ENCODE data around the gene INPP5D. TPM values are rescaled to one million over a fixed set of nuclear protein-coding genes. Genes with fewer than 3 reads are reported as not detected.

INPP5D gene
- total and polyA plus RNA-seq, 3 donors from 2014 or later, result 5.7 to 12.7 (median 11.2) TPM

DNA sequence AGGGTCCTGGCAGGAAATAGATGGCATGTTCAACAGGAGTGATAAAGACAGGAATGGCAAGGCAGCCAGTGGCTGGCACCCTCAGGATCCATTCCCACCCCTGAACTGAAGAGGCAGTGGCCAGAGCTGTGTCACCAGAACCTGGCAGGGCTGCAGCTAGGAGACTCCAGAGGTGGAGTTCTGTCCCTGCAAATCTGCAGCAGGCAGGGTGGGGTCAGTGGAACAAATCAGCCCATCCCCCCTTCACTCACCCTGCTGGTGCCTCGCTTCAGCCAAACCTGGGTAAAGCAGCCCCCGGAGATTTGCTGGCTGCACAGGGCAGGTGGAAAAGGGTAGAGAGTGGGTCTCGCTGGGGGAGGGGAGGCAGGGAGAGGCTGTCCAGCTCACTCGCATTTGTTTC is 12.7 kb downstream of the INPP5D start:
- Histone ChIP-seq H3K27me3 (no peaks in the 10 kb centered on the region), H3K27ac (no peak overlapping the region), H3K36me3 (ENCODE audit: low read depth, missing control alignments) (no peaks in the 10 kb centered on the region), H3K4me1 (peaks cover 4% of the 10 kb centered on the region), H3K9me3 (no peaks in the 10 kb centered on the region), H3K4me3 (no peak overlapping the region)
- DNase-seq, result no peak
- intact Hi-C loops (cut with DNase I; ENCODE audit: low total_unique reads), result no loop called here
- WGBS, 2 donors, result 64 to 81% methylated on average over 4 of the region's 4 CpGs
- no peak for TF ChIP-seq POLR2A (IDR thresholded peaks at IDR 0.05)
- TF ChIP-seq, protein P1, sequence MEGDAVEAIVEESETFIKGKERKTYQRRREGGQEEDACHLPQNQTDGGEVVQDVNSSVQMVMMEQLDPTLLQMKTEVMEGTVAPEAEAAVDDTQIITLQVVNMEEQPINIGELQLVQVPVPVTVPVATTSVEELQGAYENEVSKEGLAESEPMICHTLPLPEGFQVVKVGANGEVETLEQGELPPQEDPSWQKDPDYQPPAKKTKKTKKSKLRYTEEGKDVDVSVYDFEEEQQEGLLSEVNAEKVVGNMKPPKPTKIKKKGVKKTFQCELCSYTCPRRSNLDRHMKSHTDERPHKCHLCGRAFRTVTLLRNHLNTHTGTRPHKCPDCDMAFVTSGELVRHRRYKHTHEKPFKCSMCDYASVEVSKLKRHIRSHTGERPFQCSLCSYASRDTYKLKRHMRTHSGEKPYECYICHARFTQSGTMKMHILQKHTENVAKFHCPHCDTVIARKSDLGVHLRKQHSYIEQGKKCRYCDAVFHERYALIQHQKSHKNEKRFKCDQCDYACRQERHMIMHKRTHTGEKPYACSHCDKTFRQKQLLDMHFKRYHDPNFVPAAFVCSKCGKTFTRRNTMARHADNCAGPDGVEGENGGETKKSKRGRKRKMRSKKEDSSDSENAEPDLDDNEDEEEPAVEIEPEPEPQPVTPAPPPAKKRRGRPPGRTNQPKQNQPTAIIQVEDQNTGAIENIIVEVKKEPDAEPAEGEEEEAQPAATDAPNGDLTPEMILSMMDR (IDR thresholded peaks at IDR 0.05), result no peak

DNA sequence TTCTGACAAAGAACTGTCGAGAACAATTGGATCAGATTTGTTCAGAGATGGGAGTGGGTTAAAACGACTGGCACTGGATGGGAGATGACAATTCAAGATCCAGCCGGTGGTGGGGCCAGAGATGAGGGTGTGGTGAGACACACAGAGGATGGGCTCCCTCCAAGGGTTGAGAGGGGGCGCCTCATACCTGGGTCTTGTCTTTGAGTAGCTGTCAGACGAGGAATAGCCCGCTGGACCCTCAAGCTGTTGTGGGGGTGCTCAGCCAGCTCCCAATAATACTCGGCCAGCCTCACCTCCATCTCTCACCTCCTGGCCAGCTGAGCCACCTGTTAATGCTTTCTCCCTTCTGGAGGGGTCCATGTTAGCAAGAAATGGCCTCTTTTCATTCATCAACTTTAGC is 14.0 kb downstream of the INPP5D start:
- H3K27me3 ChIP-seq, result no peaks in the 10 kb centered on the region
- no peak for DNase-seq
- no peak overlapping the region for H3K27ac ChIP-seq
- 77 to 79% methylated on average over 7 of the region's 7 CpGs for WGBS, 2 donors
- no peak for TF ChIP-seq POLR2A (IDR thresholded peaks at IDR 0.05)
- TF ChIP-seq, protein P1 (IDR thresholded peaks at IDR 0.05), result no peak
- H3K4me3 ChIP-seq, result no peak overlapping the region
- intact Hi-C loops (cut with DNase I; ENCODE audit: low total_unique reads), result no loop called here
- H3K4me1 ChIP-seq, result peaks cover 4% of the 10 kb centered on the region
- no peaks in the 10 kb centered on the region for H3K36me3 ChIP-seq (ENCODE audit: low read depth, missing control alignments)
- no peaks in the 10 kb centered on the region for H3K9me3 ChIP-seq

DNA sequence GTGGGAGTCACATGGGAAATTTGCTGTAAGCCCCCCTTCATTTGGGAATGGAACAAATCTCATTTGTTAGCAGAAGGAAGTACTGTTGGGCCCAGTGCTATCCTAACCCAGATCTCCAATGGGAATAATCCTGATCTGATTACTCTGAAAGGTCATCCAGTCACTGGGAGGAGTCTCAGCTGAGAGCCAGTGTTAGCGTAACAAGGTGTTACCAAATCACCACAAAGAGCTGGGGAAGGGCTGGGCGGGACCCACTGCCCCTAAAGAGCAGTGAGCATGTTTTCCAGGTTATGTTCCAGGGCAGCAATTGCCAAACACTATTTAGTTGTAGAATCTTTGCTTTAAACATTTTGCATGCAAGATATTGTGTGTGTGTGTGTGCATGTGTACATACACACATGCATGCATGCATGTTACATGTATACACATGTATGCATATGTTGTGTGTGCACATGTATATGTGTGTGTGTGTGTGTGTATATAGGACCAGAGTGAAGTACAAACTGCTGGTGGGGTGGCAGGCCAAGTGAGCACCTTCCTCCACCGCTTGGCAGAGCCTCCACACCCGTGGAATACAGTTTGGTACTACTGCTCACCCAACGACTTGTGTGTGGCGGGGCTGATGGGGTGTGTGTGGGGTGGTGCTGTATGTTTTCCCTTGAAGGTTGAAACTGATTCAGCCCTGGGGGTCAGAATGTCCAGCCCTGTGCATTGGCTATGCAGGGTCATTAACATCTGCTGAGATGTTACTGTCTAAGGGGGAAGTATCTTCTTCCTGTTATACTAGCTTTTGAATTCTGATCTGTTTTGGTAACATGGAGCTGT is 15.2 kb downstream of the INPP5D start:
- no peak for DNase-seq
- Histone ChIP-seq H3K27ac (no peak overlapping the region), H3K9me3 (no peaks in the 10 kb centered on the region), H3K4me3 (no peak overlapping the region), H3K27me3 (no peaks in the 10 kb centered on the region), H3K4me1 (peaks cover 4% of the 10 kb centered on the region), H3K36me3 (ENCODE audit: low read depth, missing control alignments) (no peaks in the 10 kb centered on the region)
- 61 to 74% methylated on average over 6 of the region's 6 CpGs for WGBS, 2 donors
- intact Hi-C loops (cut with DNase I; ENCODE audit: low total_unique reads), result no loop called here
- TF ChIP-seq POLR2A (IDR thresholded peaks at IDR 0.05), result no peak
- TF ChIP-seq, protein P1 (IDR thresholded peaks at IDR 0.05), result no peak

DNA sequence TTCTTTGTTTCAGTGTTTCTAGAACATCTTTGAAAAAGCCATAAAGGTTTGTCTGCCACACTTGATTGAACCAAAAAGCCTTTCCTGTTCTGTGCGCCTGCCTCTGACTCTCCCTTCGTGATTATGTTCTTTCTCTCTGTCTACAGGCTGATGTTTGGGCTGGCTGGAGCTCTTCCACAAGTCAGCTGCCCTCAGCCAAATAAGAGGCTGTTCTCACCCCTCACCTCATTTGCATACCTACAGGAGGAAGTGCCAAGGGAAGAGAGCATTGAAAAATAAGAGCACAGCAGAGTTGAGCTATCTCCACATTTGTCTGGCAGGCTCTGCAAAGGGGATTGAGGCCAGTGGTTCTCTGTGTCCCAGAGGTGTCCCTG is 15.8 kb downstream of the INPP5D start:
- no peaks in the 10 kb centered on the region for H3K36me3 ChIP-seq (ENCODE audit: low read depth, missing control alignments)
- H3K27ac ChIP-seq, result no peak overlapping the region
- TF ChIP-seq POLR2A (IDR thresholded peaks at IDR 0.05), result no peak
- TF ChIP-seq, protein P1 (IDR thresholded peaks at IDR 0.05), result no peak
- H3K4me1 ChIP-seq, result peaks cover 4% of the 10 kb centered on the region
- DNase-seq, result no peak
- H3K9me3 ChIP-seq, result no peaks in the 10 kb centered on the region
- WGBS, 2 donors, result 21 to 41% methylated on average over 2 of the region's 2 CpGs
- no peaks in the 10 kb centered on the region for H3K27me3 ChIP-seq
- intact Hi-C loops (cut with DNase I; ENCODE audit: low total_unique reads), result no loop called here
- H3K4me3 ChIP-seq, result no peak overlapping the region

DNA sequence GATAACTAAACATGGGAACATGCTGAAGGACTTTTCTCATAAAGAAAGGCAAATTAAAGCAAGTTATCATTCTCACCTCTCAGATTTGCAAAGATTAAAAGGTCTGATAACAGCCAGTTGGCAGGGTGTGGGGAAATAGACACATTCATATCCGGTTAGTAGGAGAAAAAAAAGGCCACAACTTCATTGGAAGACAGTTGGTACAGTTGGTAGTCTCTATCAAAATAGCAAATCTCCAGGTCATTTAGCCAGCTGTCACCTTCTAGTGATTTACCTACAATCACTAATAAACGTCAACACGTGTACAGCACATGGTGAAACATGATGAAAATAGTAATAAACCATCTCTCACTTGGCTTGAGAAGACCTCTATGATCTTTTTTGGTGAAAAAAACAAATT is 16.6 kb downstream of the INPP5D start:
- Histone ChIP-seq H3K27ac (no peak overlapping the region), H3K27me3 (no peaks in the 10 kb centered on the region), H3K4me1 (peaks cover 4% of the 10 kb centered on the region), H3K9me3 (no peaks in the 10 kb centered on the region), H3K36me3 (ENCODE audit: low read depth, missing control alignments) (no peaks in the 10 kb centered on the region), H3K4me3 (no peak overlapping the region)
- DNase-seq, result no peak
- WGBS, 2 donors, result 71 to 73% methylated on average over 3 of the region's 3 CpGs
- intact Hi-C loops (cut with DNase I; ENCODE audit: low total_unique reads), result no loop called here
- no peak for TF ChIP-seq POLR2A (IDR thresholded peaks at IDR 0.05)
- TF ChIP-seq, protein P1 (IDR thresholded peaks at IDR 0.05), result no peak

All from testis (tissue), 3 donors.